Measurements from ENCODE around the gene CSNK2B. TPM values are rescaled to one million over a fixed set of nuclear protein-coding genes. Genes with fewer than 3 reads are reported as not detected.
A peak's percentile ranks its signal among the peaks of the same experiment; 100 is the strongest.

Gene CSNK2B
- total and polyA plus RNA-seq, 9 of the 15 experiments (the other 6 are each of a cell fraction or from before 2014, with no cell fraction given) = 120 to 1,126 (median 529) TPM

DNA sequence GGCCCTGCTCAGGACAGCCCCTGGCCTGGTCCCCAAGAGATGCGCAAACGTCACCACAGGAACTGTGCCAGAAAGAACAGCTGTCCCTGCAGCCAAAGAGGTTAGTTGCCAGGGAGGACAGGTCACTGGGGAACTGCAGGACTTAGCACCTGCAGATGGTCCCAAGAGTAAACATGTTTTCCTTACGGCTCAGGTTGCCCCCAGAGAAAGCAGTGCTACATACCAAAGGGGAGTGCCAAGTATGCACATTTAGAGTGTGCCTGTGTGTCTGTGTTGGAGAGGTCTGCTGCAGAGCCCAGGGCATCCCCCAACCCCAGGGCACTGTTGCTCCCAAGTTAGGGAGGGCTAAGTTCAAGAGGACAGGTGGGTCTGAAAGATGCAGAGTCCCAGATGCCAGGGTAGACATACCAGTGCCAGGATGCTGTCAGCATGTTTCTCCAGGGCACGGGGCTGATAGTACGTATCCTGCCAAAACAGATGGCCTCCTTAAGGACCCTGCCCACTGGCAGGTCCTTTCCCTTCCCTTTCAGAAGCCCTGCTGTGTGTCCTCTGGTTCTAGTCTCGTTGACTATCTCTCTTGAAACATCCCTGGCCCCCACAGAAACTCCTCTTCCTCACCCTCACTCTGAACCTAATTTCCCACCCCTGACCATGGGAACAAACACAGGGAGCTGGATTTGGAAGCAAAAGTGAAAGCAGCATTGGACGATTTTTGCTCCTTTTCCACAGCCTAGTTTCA, 36.0 kb downstream of the CSNK2B start (continued):
- TF ChIP-seq, protein P1, sequence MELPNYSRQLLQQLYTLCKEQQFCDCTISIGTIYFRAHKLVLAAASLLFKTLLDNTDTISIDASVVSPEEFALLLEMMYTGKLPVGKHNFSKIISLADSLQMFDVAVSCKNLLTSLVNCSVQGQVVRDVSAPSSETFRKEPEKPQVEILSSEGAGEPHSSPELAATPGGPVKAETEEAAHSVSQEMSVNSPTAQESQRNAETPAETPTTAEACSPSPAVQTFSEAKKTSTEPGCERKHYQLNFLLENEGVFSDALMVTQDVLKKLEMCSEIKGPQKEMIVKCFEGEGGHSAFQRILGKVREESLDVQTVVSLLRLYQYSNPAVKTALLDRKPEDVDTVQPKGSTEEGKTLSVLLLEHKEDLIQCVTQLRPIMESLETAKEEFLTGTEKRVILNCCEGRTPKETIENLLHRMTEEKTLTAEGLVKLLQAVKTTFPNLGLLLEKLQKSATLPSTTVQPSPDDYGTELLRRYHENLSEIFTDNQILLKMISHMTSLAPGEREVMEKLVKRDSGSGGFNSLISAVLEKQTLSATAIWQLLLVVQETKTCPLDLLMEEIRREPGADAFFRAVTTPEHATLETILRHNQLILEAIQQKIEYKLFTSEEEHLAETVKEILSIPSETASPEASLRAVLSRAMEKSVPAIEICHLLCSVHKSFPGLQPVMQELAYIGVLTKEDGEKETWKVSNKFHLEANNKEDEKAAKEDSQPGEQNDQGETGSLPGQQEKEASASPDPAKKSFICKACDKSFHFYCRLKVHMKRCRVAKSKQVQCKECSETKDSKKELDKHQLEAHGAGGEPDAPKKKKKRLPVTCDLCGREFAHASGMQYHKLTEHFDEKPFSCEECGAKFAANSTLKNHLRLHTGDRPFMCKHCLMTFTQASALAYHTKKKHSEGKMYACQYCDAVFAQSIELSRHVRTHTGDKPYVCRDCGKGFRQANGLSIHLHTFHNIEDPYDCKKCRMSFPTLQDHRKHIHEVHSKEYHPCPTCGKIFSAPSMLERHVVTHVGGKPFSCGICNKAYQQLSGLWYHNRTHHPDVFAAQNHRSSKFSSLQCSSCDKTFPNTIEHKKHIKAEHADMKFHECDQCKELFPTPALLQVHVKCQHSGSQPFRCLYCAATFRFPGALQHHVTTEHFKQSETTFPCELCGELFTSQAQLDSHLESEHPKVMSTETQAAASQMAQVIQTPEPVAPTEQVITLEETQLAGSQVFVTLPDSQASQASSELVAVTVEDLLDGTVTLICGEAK (IDR thresholded peaks at IDR 0.05) = no peak
- TF ChIP-seq, protein P1 (CRISPR knock-in tag; IDR thresholded peaks at IDR 0.05) = no peak
- TF ChIP-seq EP400 (IDR thresholded peaks at IDR 0.05) = no peak
- TF ChIP-seq POLR3A (IDR thresholded peaks at IDR 0.05; ENCODE audit: borderline replicate concordance, extremely low read depth, insufficient read depth, insufficient read length) = no peak
- TF ChIP-seq DACH1 (IDR thresholded peaks at IDR 0.05; ENCODE audit: partially characterized antibody) = no peak
- TF ChIP-seq, protein P2, sequence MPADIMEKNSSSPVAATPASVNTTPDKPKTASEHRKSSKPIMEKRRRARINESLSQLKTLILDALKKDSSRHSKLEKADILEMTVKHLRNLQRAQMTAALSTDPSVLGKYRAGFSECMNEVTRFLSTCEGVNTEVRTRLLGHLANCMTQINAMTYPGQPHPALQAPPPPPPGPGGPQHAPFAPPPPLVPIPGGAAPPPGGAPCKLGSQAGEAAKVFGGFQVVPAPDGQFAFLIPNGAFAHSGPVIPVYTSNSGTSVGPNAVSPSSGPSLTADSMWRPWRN (IDR thresholded peaks at IDR 0.05; ENCODE audit: low read depth) = no peak
- no peak for TF ChIP-seq GATAD2A (IDR thresholded peaks at IDR 0.05)
- no peak for TF ChIP-seq NRF1 (conservative IDR thresholded peaks at IDR 0.05 in 1 of 2, IDR thresholded peaks at IDR 0.05 in 1 of 2)
- TF ChIP-seq ZNF3 (CRISPR knock-in tag; IDR thresholded peaks at IDR 0.05) = no peak
- no peak for TF ChIP-seq ZNF354B (CRISPR knock-in tag; IDR thresholded peaks at IDR 0.05)
- TF ChIP-seq, protein P3, sequence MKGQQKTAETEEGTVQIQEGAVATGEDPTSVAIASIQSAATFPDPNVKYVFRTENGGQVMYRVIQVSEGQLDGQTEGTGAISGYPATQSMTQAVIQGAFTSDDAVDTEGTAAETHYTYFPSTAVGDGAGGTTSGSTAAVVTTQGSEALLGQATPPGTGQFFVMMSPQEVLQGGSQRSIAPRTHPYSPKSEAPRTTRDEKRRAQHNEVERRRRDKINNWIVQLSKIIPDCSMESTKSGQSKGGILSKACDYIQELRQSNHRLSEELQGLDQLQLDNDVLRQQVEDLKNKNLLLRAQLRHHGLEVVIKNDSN (CRISPR knock-in tag; IDR thresholded peaks at IDR 0.05) = peak; percentile 62; the same call in 1 of the 2 replicates
- no peak for TF ChIP-seq GABPB1 (CRISPR knock-in tag; IDR thresholded peaks at IDR 0.05)
- TF ChIP-seq SRSF9 (IDR thresholded peaks at IDR 0.05; ENCODE audit: borderline replicate concordance, low read depth, low read length) = no peak
- TF ChIP-seq ZNF589 (CRISPR knock-in tag; IDR thresholded peaks at IDR 0.05; ENCODE audit: low read depth) = no peak; the same call in 1 of the 2 replicates
- TF ChIP-seq ZNF316 (IDR thresholded peaks at IDR 0.05) = no peak
- TF ChIP-seq ZSCAN29 (IDR thresholded peaks at IDR 0.05) = no peak
- TF ChIP-seq NCOR1 (IDR thresholded peaks at IDR 0.05) = no peak
